Measurements from ENCODE around the gene ITPR2.

DNA sequence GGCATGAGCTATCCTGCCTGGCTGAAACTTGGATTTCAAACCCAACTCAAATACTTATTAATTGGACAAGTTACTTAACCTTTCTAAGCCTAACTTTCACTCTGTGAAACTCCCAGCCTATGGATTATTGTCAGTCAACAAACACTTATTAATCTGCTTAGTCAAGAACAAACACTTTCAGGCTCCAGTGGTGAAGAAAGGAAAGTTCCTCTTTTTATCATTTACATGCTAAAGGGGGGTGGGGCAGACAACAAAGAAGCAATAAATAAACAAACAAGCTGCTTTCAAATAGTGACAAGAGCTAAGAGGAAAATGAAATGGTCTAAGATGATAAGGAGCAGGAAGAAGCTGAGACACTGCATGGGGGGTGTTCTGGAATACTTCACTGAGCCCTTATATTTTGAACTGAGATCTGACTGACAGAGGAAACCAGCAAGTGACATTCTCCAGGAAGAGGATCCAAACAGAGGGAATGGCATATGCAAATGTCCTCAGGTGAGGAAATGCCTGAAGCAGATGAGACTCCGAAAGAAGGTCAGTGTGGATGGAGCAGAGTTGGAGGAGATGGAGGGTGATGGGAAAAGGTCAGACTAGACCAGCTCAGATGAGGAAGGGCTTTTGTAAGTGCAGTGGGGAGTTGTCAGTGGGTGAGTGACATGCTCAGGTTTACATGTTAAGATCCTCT lies 259.6 kb downstream of the ITPR2 start:
- TF ChIP-seq, protein P1, sequence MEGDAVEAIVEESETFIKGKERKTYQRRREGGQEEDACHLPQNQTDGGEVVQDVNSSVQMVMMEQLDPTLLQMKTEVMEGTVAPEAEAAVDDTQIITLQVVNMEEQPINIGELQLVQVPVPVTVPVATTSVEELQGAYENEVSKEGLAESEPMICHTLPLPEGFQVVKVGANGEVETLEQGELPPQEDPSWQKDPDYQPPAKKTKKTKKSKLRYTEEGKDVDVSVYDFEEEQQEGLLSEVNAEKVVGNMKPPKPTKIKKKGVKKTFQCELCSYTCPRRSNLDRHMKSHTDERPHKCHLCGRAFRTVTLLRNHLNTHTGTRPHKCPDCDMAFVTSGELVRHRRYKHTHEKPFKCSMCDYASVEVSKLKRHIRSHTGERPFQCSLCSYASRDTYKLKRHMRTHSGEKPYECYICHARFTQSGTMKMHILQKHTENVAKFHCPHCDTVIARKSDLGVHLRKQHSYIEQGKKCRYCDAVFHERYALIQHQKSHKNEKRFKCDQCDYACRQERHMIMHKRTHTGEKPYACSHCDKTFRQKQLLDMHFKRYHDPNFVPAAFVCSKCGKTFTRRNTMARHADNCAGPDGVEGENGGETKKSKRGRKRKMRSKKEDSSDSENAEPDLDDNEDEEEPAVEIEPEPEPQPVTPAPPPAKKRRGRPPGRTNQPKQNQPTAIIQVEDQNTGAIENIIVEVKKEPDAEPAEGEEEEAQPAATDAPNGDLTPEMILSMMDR (IDR thresholded peaks at IDR 0.05; ENCODE audit: control extremely low read depth in 1 of 3, insufficient read depth in 1 of 3, low read depth in 1 of 3, low read length in 3 of 3) = no peak
- TF ChIP-seq, protein P2, sequence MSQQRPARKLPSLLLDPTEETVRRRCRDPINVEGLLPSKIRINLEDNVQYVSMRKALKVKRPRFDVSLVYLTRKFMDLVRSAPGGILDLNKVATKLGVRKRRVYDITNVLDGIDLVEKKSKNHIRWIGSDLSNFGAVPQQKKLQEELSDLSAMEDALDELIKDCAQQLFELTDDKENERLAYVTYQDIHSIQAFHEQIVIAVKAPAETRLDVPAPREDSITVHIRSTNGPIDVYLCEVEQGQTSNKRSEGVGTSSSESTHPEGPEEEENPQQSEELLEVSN (IDR thresholded peaks at IDR 0.05) = no peak
- TF ChIP-seq YY1 (IDR thresholded peaks at IDR 0.05; ENCODE audit: low read depth, low read length) (no peak), GABPA (IDR thresholded peaks at IDR 0.05; ENCODE audit: borderline replicate concordance, insufficient read depth, low read length) (no peak), JUN (IDR thresholded peaks at IDR 0.05; ENCODE audit: low read depth, low read length) (no peak), MAFK (IDR thresholded peaks at IDR 0.05; ENCODE audit: low read depth, low read length) (no peak), POLR2A (IDR thresholded peaks at IDR 0.05; ENCODE audit: control extremely low read depth in 1 of 2, low read depth in 2 of 2, low read length in 2 of 2) (no peak)
